ENCODE results near the gene MADCAM1. TPM values are rescaled to one million over a fixed set of nuclear protein-coding genes. Genes with fewer than 3 reads are reported as not detected.

MADCAM1 gene
- total RNA-seq, 1 experiment from 2014 or later: 0.84 TPM

DNA sequence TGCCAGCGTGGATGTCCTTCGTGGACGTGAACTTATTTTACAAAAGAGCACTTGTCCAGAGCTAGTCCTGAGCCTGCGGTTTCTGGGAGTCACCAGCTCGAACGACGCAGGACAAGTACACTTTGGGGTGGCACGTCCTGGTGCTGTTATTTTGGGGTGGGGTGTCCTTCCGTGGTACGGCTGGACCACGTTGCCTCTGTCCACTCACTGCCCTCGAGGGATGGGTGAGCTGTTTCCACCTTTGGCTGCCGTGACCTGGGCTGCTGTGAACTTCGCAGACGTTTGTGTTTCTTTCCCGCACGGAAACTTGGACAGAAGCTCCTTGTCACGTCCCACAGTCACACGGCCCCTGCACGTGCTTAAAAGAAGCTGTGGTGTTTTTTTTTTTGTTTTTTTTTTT is 58.5 kb downstream of the MADCAM1 start:
- TF ChIP-seq EZH2 (IDR thresholded peaks at IDR 0.05; ENCODE audit: borderline replicate concordance, low read depth, low read length, poor library complexity, severe bottlenecking): no peak
- TF ChIP-seq, protein P1, sequence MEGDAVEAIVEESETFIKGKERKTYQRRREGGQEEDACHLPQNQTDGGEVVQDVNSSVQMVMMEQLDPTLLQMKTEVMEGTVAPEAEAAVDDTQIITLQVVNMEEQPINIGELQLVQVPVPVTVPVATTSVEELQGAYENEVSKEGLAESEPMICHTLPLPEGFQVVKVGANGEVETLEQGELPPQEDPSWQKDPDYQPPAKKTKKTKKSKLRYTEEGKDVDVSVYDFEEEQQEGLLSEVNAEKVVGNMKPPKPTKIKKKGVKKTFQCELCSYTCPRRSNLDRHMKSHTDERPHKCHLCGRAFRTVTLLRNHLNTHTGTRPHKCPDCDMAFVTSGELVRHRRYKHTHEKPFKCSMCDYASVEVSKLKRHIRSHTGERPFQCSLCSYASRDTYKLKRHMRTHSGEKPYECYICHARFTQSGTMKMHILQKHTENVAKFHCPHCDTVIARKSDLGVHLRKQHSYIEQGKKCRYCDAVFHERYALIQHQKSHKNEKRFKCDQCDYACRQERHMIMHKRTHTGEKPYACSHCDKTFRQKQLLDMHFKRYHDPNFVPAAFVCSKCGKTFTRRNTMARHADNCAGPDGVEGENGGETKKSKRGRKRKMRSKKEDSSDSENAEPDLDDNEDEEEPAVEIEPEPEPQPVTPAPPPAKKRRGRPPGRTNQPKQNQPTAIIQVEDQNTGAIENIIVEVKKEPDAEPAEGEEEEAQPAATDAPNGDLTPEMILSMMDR (conservative IDR thresholded peaks at IDR 0.05; ENCODE audit: low read depth, low read length): no peak
- Histone ChIP-seq H3K9me3 (ENCODE audit: low read depth, low read length, poor library complexity, severe bottlenecking) (no peaks in the 10 kb centered on the region), H3K36me3 (ENCODE audit: insufficient read depth, low read length, poor library complexity, severe bottlenecking) (no peaks in the 10 kb centered on the region), H3K27me3 (replicated peaks; ENCODE audit: insufficient read depth, low read depth, low read length, poor library complexity) (no peaks in the 10 kb centered on the region), H3K4me3 (ENCODE audit: low read depth, low read length, poor library complexity, severe bottlenecking) (no peak overlapping the region), H3K27ac (ENCODE audit: low read depth, low read length, poor library complexity, severe bottlenecking) (no peak overlapping the region), H3K4me1 (ENCODE audit: insufficient read depth, low read length, poor library complexity, severe bottlenecking) (peaks cover 7% of the 10 kb centered on the region)
- intact Hi-C loops (cut with micrococcal nuclease; ENCODE audit: unreplicated experiment): no loop called here
- ChIA-PET POLR2A (ENCODE audit: low non-redundant PET) (interaction anchor here (0.6 kb wide), 1 partner anchor 83 kb away, joined by 6 read pairs; no protein-coding TSS in a partner anchor), CTCF (no interaction called here)
- BruUV-seq (replicated peaks): no TSS peak
- DNase-seq (ENCODE audit: low spot score): no peak

Other genes starting within 250 kb of the MADCAM1 start
- gene PLPP2, start 205.1 kb upstream of the MADCAM1 start, total RNA-seq (2021): 2.6 and 3.1 TPM in 2 replicates
- 44.1 and 47.8 TPM in 2 replicates for gene MIER2, start 151.7 kb upstream of the MADCAM1 start, total RNA-seq (2021)
- 1.8 and 3.5 TPM in 2 replicates for gene C2CD4C, start 87.3 kb upstream of the MADCAM1 start, total RNA-seq (2021)
- gene SHC2, start 35.5 kb upstream of the MADCAM1 start, total RNA-seq (2021): 1.1 and 2.0 TPM in 2 replicates
- gene TPGS1, start 11.0 kb downstream of the MADCAM1 start, total RNA-seq (2021): 20.7 and 22.2 TPM in 2 replicates
- 109 and 113 TPM in 2 replicates for gene CDC34, start 35.3 kb downstream of the MADCAM1 start, total RNA-seq (2021)
- gene GZMM, start 47.6 kb downstream of the MADCAM1 start, total RNA-seq (2021): 1.0 and 2.5 TPM in 2 replicates
- 865 TPM in 2 replicates for gene BSG, start 76.1 kb downstream of the MADCAM1 start, total RNA-seq (2021)
- 13.1 and 15.7 TPM in 2 replicates for gene HCN2, start 93.4 kb downstream of the MADCAM1 start, total RNA-seq (2021)
- gene POLRMT, start 137.1 kb downstream of the MADCAM1 start, total RNA-seq (2021): 100 and 107 TPM in 2 replicates
- gene FGF22, start 143.4 kb downstream of the MADCAM1 start, total RNA-seq (2021): 0.19 and 0.57 TPM in 2 replicates
- gene RNF126, start 166.7 kb downstream of the MADCAM1 start, total RNA-seq (2021): 90.2 and 93.3 TPM in 2 replicates
- gene FSTL3, start 179.9 kb downstream of the MADCAM1 start, total RNA-seq (2021): 5.9 and 6.0 TPM in 2 replicates
- gene PRSS57, start 199.0 kb downstream of the MADCAM1 start, total RNA-seq (2021): not detected in 2 replicates
- gene PALM, start 212.4 kb downstream of the MADCAM1 start, total RNA-seq (2021): 21.2 and 40.3 TPM in 2 replicates